Ramos (cell line): ENCODE data around the gene DIP2A.

Experiments used
- in situ Hi-C: fragments of 300-500 bp; cut with MboI; formaldehyde crosslinking; loops from one replicate; pipeline ENCODE4 v1.14.3; 2022; ENCODE audit warnings: low sequenced_read_pairs; ENCODE audit not compliant: unreplicated experiment

The DIP2A gene

GRCh38 chr21:46550116-46550941 is 91.6 kb downstream of the DIP2A start:
- in situ Hi-C loops: no loop called here

DNA sequence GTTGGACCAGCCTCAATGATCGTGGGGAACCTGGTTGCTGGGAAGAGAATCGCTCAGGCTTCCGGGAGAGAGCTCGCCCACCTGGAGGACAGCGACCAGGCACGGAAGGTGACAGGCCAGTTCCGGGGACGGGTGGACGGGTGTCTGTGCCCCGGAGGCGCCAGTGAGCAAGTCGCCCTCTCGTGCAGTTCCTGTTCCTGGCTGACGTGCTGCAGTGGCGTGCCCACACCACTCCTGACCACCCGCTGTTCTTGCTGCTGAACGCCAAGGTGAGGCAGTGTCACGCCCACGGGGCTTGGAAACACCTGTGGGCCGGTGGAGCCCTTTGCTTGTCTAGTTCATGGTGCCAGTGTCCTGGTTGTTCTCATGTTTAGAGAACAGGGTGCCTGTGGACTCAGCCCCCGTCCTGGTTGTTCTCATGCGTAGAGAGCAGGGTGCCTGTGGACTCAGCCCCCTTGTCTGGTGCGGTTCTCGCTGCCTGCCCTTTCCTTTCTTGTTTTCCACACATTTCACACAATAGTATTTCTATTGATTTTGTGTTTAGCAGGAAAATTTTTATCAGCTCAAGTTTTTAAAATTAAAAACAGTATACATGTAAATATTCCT is 93.0 kb downstream of the DIP2A start:
- in situ Hi-C loops: no loop called here

GRCh38 chr21:46552274-46552673 is 93.6 kb downstream of the DIP2A start:
- in situ Hi-C loops: no loop called here

- in situ Hi-C loops: no loop called here
These were observed 94.2 kb downstream of the DIP2A start for GRCh38 chr21:46552865-46553379.

- in situ Hi-C loops: no loop called here
These were observed 95.3 kb downstream of the DIP2A start for GRCh38 chr21:46553993-46554392.

DNA sequence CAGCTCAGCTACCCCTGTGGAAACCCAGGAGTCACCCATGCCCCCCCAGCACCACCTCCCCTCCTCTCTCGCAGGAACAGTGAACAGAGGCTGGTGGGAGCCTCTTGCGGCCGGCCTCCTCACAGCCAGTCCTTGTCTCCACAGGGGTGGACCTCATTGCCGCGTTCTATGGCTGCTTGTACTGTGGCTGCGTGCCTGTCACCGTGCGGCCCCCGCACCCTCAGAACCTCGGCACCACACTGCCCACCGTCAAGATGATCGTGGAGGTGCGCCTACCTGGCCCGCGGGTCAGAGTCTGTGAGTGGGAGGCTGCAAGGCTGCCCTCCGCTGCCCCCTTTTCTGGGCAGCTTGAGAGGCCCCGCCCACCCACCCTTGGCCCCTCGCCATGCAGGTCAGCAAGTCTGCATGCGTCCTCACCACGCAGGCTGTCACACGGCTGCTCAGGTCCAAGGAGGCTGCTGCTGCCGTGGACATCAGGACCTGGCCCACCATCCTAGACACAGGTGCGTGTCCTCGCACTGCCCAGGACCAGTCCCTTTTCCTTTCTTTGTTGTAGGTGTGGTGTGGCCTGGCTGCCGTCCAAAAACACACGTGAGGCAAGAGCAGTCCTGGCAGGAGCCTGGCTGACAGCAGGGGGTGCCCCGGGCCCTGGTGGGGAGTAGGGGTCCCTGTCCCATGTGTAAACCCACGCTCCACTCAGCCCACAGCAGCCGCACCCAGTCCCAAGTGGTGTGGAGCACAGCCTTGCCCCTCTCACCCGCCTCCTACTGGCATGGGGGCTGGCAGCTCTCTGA is 95.9 kb downstream of the DIP2A start:
- in situ Hi-C loops: no loop called here

DNA sequence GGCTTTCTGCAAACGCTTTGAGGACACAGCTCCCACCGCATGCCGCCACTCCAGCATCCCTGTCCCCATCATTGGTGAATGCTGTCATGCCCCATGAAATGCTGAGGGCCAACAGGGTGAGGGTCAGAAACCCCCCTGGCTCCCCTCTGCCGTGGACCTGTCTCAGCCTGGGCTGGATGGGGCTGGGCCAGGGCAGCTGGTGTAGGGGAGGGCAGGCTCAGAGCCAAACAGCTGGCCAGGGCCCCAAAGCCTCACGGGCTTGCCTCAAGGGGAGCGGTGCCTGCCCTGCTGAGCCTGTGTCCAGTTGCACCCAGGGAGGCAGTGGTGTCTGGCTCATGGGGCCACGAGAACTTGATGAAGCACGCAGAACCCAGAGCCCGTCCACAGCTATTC is 96.5 kb downstream of the DIP2A start:
- in situ Hi-C loops: no loop called here

DNA sequence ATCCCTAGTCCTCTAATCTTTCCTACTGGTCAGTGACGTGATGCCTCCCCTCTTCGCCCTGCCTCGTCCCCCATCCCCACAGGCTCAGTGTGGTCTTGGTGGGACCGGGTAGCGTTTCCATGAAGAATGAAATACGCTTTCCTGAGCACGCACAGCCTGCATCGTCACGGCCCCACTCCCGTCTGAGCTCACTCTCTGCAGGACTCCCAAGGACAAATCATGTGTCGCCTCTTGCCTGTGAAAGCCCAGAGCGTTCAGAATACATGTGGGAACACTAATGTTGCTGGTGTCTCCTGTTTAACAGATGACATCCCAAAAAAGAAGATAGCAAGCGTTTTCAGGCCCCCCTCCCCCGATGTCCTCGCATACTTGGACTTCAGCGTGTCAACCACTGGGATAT is 97.0 kb downstream of the DIP2A start:
- in situ Hi-C loops: no loop called here

DNA sequence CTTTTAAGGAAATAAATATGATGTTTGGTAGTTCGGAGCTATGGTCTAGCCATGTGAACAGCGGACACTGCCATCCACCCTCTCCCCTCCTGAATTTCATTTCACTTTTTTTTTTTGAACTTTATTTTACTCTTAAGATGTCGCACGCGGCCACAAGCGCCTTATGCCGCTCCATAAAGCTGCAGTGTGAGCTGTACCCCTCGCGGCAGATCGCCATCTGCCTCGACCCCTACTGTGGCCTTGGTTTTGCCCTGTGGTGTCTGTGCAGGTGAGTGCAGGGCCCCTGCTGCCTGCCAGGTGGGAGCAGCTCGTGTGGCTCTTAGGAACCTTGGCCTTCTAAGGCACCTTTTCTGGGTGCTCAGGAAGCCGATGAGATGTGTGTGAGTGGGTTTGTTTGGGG is 98.1 kb downstream of the DIP2A start:
- in situ Hi-C loops: no loop called here

- in situ Hi-C loops: no loop called here
These were observed 98.8 kb downstream of the DIP2A start for GRCh38 chr21:46557469-46557868.

- in situ Hi-C loops: no loop called here
These were observed 99.3 kb downstream of the DIP2A start for GRCh38 chr21:46557919-46558392.

- in situ Hi-C loops: no loop called here
These were observed 100.7 kb downstream of the DIP2A start for GRCh38 chr21:46559291-46559983.

DNA sequence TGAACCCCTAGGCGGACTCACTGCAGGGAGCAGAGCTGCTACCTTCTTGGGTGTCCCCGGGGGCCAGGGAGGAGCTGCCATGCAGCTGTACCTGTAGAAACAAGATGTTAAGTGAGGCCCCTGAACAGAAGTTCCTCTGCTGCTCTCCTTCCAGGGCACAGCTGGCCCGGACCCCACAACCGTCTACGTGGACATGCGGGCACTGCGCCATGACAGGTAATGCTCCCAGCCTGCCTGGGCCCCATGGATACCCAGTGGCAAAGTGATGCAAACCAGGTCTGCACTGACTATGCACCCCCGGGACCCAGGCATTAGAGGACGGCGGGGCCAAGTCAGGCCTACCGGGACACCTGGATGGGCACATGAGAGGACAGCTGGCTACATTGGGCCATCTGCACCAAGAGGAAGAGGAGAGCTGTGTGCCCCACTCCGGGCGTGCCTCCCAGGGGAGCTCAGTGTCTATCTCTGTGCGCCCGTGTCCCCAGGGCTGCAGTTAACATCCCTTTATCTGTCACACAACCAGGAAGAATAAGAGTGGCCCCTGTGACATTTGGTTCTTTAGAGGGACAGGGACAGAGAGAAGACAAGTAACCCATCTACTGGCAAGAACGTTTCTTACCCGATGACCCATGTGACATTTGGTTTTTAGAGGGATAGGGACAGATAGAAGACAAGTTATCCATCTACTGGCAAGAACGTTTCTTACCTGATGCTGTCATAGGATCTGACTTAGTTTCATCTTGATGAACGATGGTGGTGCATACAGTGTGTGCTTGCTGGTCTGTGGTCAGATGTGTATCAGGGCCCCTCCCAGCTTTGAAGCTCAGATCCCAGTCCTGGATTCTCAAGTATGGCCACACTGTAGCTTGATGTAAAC is 102.1 kb downstream of the DIP2A start:
- in situ Hi-C loops: no loop called here

GRCh38 chr21:46561445-46562090 is 102.9 kb downstream of the DIP2A start:
- in situ Hi-C loops: no loop called here

DNA sequence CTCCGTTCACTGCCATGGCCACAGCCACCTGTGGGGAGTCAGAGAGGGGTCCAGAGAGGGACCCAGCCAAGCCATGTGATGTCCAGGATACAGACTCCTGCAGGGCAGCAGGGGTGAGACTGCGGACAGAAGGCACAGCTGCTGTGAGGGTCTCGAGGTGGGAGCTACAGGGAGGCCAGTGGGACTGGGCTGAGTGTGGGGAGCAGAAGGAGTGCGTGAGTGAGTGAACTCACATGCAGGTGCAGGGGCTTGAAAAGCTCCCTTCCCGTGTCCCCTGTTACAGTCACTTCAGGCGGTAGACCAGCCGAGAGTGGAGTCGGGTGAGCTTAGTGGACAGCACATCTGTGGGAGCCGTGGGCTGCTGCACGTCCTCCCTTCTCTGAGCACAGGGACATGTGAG is 103.8 kb downstream of the DIP2A start:
- in situ Hi-C loops: no loop called here

- in situ Hi-C loops: no loop called here
These were observed 104.4 kb downstream of the DIP2A start for GRCh38 chr21:46562964-46563607.

- in situ Hi-C loops: no loop called here
These were observed 105.7 kb downstream of the DIP2A start for GRCh38 chr21:46564391-46564790.

GRCh38 chr21:46567348-46567747 is 108.7 kb downstream of the DIP2A start:
- in situ Hi-C loops: no loop called here
